ENCODE measurements around the gene MAP2K3.

- TF ChIP-seq EP300 (IDR thresholded peaks at IDR 0.05; ENCODE audit: borderline replicate concordance in 1 of 2, low read depth in 2 of 2, low read length in 2 of 2) (no peak), CTCF (IDR thresholded peaks at IDR 0.05; ENCODE audit: control extremely low read depth in 1 of 3, insufficient read depth in 1 of 3, low read depth in 1 of 3, low read length in 3 of 3) (peak in 1 of 3 experiments; percentile 35; a peak in 1 of 4 replicates), RAD21 (IDR thresholded peaks at IDR 0.05 in 1 of 2, conservative IDR thresholded peaks at IDR 0.05 in 1 of 2; ENCODE audit: low read depth in 2 of 2, low read length in 2 of 2) (0 out of 4 replicates have a peak, but pooled peaks of 1 of the 2 experiments have one; percentile 1), POLR2A (IDR thresholded peaks at IDR 0.05; ENCODE audit: control extremely low read depth in 1 of 2, low read depth in 2 of 2, low read length in 2 of 2) (no peak), SP1 (IDR thresholded peaks at IDR 0.05; ENCODE audit: low read depth, low read length) (no peak), EGR1 (IDR thresholded peaks at IDR 0.05; ENCODE audit: borderline replicate concordance, low read depth, low read length) (no peak), TAF1 (IDR thresholded peaks at IDR 0.05; ENCODE audit: low read depth, low read length) (no peak), CHD2 (IDR thresholded peaks at IDR 0.05; ENCODE audit: low read length) (no peak), SRF (IDR thresholded peaks at IDR 0.05; ENCODE audit: low read depth, low read length) (no peak)
Measured at GRCh38 chr17:21297597-21297996, 13.1 kb downstream of the MAP2K3 start.
